HepG2 (cell line): Measurements from ENCODE around the gene PCDH12. TPM values are rescaled to one million over a fixed set of nuclear protein-coding genes. Genes with fewer than 3 reads are reported as not detected.
A peak's percentile ranks its signal among the peaks of the same experiment; 100 is the strongest.

Experiments used
- CEBPB ChIP-seq: IDR thresholded peaks from 2 replicates; pipeline ENCODE4 v1.6.1; 2011; ENCODE audit warnings: low read depth, low read length, improper control_type of control experiment, borderline replicate concordance
- ELF1 ChIP-seq: sonication (generic); formaldehyde crosslinking; IDR thresholded peaks from 2 replicates; pipeline ENCODE4 v1.4.0; 2020; ENCODE audit warnings: missing genetic modification reagents
- ETS1 ChIP-seq: sonication (generic); formaldehyde crosslinking; IDR thresholded peaks from 2 replicates; pipeline ENCODE4 v1.4.0; 2020; ENCODE audit warnings: missing genetic modification reagents
- FUBP1 ChIP-seq: sonication (generic); formaldehyde crosslinking; IDR thresholded peaks from 2 replicates; pipeline ENCODE4 v1.5.1; 2020; ENCODE audit warnings: missing genetic modification reagents, mild to moderate bottlenecking, borderline replicate concordance
- HINFP ChIP-seq: sonication (generic); formaldehyde crosslinking; IDR thresholded peaks from 2 replicates; pipeline ENCODE4 v1.4.0; 2020; ENCODE audit warnings: low read depth, mild to moderate bottlenecking, missing genetic modification reagents
- MTA1 ChIP-seq: sonication (generic); formaldehyde crosslinking; IDR thresholded peaks from 2 replicates; pipeline ENCODE4 v1.4.0; 2020; ENCODE audit warnings: missing genetic modification reagents, mild to moderate bottlenecking, borderline replicate concordance
- NFATC3 ChIP-seq: sonication (generic); formaldehyde crosslinking; IDR thresholded peaks from 2 replicates; pipeline ENCODE4 v1.5.1; 2020; ENCODE audit warnings: mild to moderate bottlenecking, missing genetic modification reagents
- NFIB ChIP-seq: sonication (generic); formaldehyde crosslinking; IDR thresholded peaks from 2 replicates; pipeline ENCODE4 v1.9.0; 2021; ENCODE audit warnings: missing genetic modification reagents, mild to moderate bottlenecking, borderline replicate concordance
- SYNCRIP ChIP-seq: fragments of 200-400 bp; formaldehyde crosslinking; IDR thresholded peaks from 2 replicates; pipeline ENCODE4 v1.6.1; 2018; ENCODE audit warnings: mild to moderate bottlenecking, low read depth, low read length; ENCODE audit not compliant: insufficient read depth
- UBTF ChIP-seq: sonication (generic); formaldehyde crosslinking; IDR thresholded peaks from 2 replicates; pipeline ENCODE4 v1.4.0; 2020; ENCODE audit warnings: mild to moderate bottlenecking, missing genetic modification reagents
- XRCC5 ChIP-seq: fragments of 200-400 bp; formaldehyde crosslinking; optimal IDR thresholded peaks from 2 replicates; pipeline ENCODE3; 2017; ENCODE audit warnings: mild to moderate bottlenecking, low read length
- ZNF3 ChIP-seq: IDR thresholded peaks from 2 replicates; pipeline ENCODE4 v1.7.0; 2017; ENCODE audit warnings: inconsistent platforms
- ZNF33A ChIP-seq: sonication (generic); formaldehyde crosslinking; IDR thresholded peaks from 2 replicates; pipeline ENCODE4 v1.5.1; 2020; ENCODE audit warnings: missing genetic modification reagents, mild to moderate bottlenecking, moderate library complexity, borderline replicate concordance
- ZNF879 ChIP-seq: sonication (generic); formaldehyde crosslinking; IDR thresholded peaks from 2 replicates; pipeline ENCODE4 v1.8.1; 2023; ENCODE audit warnings: missing genetic modification reagents
- polyA plus RNA-seq, 8 experiments: library from polyadenylated mRNA; depleted of rRNA in 3 of 8; stranded (reverse) in 7 of 8; unstranded in 1 of 8; fragments of >200 nt; fragmentation: Illumina TruSeq in 4 of 8; extraction: Trizol in 4 of 8; gene quantifications; 2 replicates each; pipeline versions ENCODE4 v1.2.1 to v1.2.3, GENCODE V29; 2011 to 2016; ENCODE audit warnings: low read depth in 4 of 8, missing spikeins in 1 of 8, mixed read lengths in 1 of 8; ENCODE audit not compliant: insufficient read depth in 1 of 8
- total RNA-seq, 5 experiments: library from RNA; depleted of rRNA; stranded (reverse); fragments of >200 nt; fragmentation: Illumina TruSeq; extraction: Trizol; gene quantifications; 2 replicates each; pipeline ENCODE4 v1.2.3, GENCODE V29; 2016; ENCODE audit warnings: low read depth in 1 of 5

PCDH12 gene
- total and polyA plus RNA-seq, 2 of the 13 experiments (the other 11 are each of a cell fraction or from before 2014, with no cell fraction given): not detected

GRCh38 chr5:141923448-141924313, 34.3 kb downstream of the PCDH12 start, which contains the start of gene DELE1 (continued):
- TF ChIP-seq HINFP: no peak
- TF ChIP-seq MTA1: 0 out of 2 replicates have a peak, but pooled peaks have one; percentile 70
- TF ChIP-seq NFIB: no peak
- peak; percentile 89 for TF ChIP-seq ZNF879 (CRISPR knock-in tag)
- TF ChIP-seq FUBP1 (CRISPR knock-in tag): no peak
- TF ChIP-seq XRCC5: peak; percentile 77
- TF ChIP-seq CEBPB: no peak
- no peak for TF ChIP-seq NFATC3 (CRISPR knock-in tag)
- no peak for TF ChIP-seq SYNCRIP
- TF ChIP-seq ETS1: no peak
- TF ChIP-seq ZNF3 (CRISPR knock-in tag): peak; percentile 53; the same call in 1 of the 2 replicates
- peak; percentile 92 for TF ChIP-seq ELF1 (CRISPR knock-in tag)
- TF ChIP-seq UBTF (CRISPR knock-in tag): peak; percentile 92
- TF ChIP-seq ZNF33A (CRISPR knock-in tag): no peak
